Ascending aorta (tissue), 2 donors: ENCODE measurements around the gene FSTL3. TPM values are rescaled to one million over a fixed set of nuclear protein-coding genes. Genes with fewer than 3 reads are reported as not detected.

Experiments used
- DNase-seq, 2 donors: peaks; one replicate each; pipeline ENCODE4 v3.0.0-alpha.2; 2019; ENCODE audit warnings: low spot score in 2 of 2
- H3K27ac ChIP-seq, 2 donors: fragments of 200-600 bp; sonication (generic); one replicate each; pipeline ENCODE4 v1.5.1; 2016 to 2017; ENCODE audit warnings: mild to moderate bottlenecking in 1 of 2
- H3K27me3 ChIP-seq: fragments of 200-600 bp; sonication (generic); one replicate; pipeline ENCODE4 v1.5.1; 2017
- H3K36me3 ChIP-seq, 2 donors: fragments of 200-600 bp; sonication (generic); one replicate each; pipeline ENCODE4 v1.5.1; 2016
- H3K4me1 ChIP-seq, 2 donors: fragments of 200-600 bp; sonication (generic); one replicate each; pipeline ENCODE4 v1.5.1; 2016 to 2017; ENCODE audit warnings: mild to moderate bottlenecking in 1 of 2
- H3K4me3 ChIP-seq, 2 donors: fragments of 200-600 bp; sonication (generic); one replicate each; pipeline ENCODE4 v1.5.1; 2016 to 2017; ENCODE audit warnings: mild to moderate bottlenecking in 1 of 2
- H3K9me3 ChIP-seq, 2 donors: fragments of 200-600 bp; sonication (generic); one replicate each; pipeline ENCODE4 v1.5.1; 2016
- intact Hi-C: fragments of 100-400 bp; cut with DNase I; formaldehyde crosslinking; loops from one replicate; pipeline ENCODE4 v1.15.1; 2023
- total RNA-seq: library from RNA; depleted of rRNA; stranded (reverse); fragments of >200 nt; gene quantifications from one replicate; pipeline ENCODE4 v1.1.0, GENCODE V29; 2016
- TF ChIP-seq, protein P1 (sequence below), 3 experiments: fragments of 200-600 bp in 2 of 3; fragments of 450-650 bp in 1 of 3; sonication (generic) in 2 of 3; IDR thresholded peaks; one replicate each; pipeline ENCODE4 v1.5.1; 2016 to 2019; ENCODE audit warnings: antibody characterized with exemption in 3 of 3, mild to moderate bottlenecking in 1 of 3, moderate library complexity in 1 of 3

FSTL3 gene
- total RNA-seq, 1 donor from 2014 or later: 541 TPM

DNA sequence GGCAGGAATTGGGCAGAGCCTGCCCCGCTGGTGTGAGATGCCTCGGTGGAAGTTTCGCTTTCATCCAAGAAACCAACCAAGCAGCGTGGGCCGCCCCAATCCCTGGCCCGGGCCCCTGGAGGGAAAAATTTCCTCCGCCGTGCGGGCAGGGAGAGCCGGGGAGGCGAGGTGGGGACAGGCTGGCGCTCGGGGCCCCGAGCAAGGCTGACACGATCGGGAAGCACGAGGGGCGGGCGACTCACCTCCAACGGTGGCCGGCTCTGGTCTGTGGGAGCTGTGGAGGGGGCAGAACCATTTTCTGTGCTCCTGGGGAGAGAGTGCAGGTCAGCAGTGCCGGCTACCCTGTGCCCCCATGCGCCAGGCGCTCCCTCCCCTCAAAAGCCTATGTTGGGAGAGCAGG, 24.2 kb upstream of the FSTL3 start:
- intact Hi-C loops: no loop called here
- Histone ChIP-seq H3K36me3 (peaks cover 69 to 75% of the 10 kb centered on the region in 2 donors), H3K27ac (no peak overlapping the region), H3K27me3 (no peaks in the 10 kb centered on the region), H3K4me1 (no peaks in the 10 kb centered on the region), H3K4me3 (no peak overlapping the region), H3K9me3 (no peaks in the 10 kb centered on the region)
- TF ChIP-seq, protein P1, sequence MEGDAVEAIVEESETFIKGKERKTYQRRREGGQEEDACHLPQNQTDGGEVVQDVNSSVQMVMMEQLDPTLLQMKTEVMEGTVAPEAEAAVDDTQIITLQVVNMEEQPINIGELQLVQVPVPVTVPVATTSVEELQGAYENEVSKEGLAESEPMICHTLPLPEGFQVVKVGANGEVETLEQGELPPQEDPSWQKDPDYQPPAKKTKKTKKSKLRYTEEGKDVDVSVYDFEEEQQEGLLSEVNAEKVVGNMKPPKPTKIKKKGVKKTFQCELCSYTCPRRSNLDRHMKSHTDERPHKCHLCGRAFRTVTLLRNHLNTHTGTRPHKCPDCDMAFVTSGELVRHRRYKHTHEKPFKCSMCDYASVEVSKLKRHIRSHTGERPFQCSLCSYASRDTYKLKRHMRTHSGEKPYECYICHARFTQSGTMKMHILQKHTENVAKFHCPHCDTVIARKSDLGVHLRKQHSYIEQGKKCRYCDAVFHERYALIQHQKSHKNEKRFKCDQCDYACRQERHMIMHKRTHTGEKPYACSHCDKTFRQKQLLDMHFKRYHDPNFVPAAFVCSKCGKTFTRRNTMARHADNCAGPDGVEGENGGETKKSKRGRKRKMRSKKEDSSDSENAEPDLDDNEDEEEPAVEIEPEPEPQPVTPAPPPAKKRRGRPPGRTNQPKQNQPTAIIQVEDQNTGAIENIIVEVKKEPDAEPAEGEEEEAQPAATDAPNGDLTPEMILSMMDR (IDR thresholded peaks at IDR 0.05): no peak
- DNase-seq: no peak

DNA sequence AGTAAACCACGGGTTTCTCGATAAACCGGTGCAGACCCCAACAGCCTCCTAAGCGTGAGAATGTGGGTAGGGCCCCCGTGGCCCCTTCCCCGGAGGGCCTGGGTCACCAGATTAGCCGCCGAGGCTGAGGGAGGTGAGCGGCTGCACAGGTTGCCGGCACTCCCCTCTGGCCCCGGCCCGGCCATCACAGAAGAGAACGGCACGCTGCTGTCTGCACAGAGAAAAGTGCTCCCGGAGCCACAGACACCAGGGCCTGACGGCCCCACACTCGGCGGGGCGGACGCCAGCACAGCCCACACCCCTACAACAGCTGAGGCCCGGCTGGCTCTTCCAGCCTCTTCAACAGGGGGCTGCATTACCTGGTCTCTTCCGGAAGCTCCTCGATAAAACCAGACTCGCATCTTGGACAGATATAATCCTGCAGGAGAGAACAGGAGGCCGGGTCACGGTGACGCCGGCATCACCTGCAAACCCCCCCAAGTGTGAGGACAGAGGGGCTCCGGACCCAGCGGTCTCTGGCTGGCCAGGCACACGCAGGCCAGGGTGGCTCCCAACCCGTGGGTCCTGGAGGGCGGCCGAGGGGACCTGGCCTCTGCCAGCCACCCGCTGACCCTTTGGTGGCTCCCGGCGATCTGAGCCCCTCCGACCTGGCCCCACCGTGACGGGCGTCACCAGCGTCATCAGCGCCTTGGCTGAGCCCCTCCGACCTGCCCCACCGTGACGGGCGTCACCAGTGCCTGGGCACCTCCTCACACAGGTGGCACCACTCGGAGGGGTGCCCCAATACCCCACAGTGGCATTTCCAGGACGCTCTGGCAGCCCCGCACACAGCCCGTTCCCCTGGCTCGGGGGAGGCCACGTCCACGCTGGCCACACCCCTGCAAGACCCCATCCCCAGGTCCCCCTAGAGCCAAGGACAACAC, 23.5 kb upstream of the FSTL3 start:
- no peak for DNase-seq
- intact Hi-C loops: no loop called here
- Histone ChIP-seq H3K36me3 (peaks cover 62 to 67% of the 10 kb centered on the region in 2 donors), H3K9me3 (no peaks in the 10 kb centered on the region), H3K27me3 (no peaks in the 10 kb centered on the region), H3K4me1 (no peaks in the 10 kb centered on the region), H3K27ac (no peak overlapping the region), H3K4me3 (no peak overlapping the region)
- TF ChIP-seq, protein P1 (IDR thresholded peaks at IDR 0.05): no peak

DNA sequence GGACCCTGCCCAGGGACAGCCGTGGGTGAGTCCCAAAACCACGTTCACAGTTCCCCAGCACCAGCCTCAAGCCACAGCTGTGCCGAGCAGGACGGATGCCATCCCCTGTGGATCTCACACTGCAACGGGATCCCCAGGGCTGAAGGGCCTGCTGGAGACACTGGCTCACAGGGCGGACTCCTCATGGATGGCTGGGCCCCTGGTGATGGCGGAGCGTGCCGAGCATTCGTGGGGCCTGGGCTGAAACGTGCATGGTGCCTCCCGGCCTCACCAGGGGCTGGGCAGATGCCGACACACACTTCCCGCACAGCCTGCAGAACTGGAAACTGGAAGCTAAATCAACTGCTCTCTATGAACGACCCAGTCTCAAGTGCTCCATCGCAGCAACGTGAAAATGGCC, 22.8 kb upstream of the FSTL3 start:
- no peaks in the 10 kb centered on the region for H3K4me1 ChIP-seq
- intact Hi-C loops: no loop called here
- peaks cover 55 to 60% of the 10 kb centered on the region in 2 donors for H3K36me3 ChIP-seq
- no peak overlapping the region for H3K27ac ChIP-seq
- no peaks in the 10 kb centered on the region for H3K9me3 ChIP-seq
- TF ChIP-seq, protein P1 (IDR thresholded peaks at IDR 0.05): no peak
- H3K27me3 ChIP-seq: no peaks in the 10 kb centered on the region
- DNase-seq: no peak
- no peak overlapping the region for H3K4me3 ChIP-seq

DNA sequence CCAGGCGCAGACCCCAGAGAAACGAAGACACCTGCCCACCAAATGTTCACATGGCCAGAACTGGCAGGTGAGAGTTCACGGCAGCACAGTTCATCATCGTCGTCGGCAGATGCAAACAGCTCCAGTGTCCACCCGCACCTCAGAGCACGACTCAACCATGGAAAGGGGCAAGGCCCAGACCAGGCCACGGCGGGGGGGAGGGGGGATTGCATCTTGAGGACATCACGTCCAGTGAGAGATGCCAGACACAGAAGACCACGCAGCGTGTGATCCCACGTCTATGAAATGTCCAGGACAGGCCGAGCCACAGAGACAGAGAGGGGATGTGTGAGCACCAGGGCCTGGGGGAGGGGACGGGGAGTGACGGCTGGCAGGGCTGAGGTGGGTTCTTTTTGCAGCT, 20.5 kb upstream of the FSTL3 start:
- Histone ChIP-seq H3K9me3 (no peaks in the 10 kb centered on the region), H3K27ac (no peak overlapping the region), H3K4me3 (no peak overlapping the region), H3K4me1 (peaks cover 0 to 7% of the 10 kb centered on the region in 2 donors), H3K36me3 (peaks cover 32 to 41% of the 10 kb centered on the region in 2 donors), H3K27me3 (no peaks in the 10 kb centered on the region)
- TF ChIP-seq, protein P1 (IDR thresholded peaks at IDR 0.05): no peak
- no peak for DNase-seq
- intact Hi-C loops: no loop called here

DNA sequence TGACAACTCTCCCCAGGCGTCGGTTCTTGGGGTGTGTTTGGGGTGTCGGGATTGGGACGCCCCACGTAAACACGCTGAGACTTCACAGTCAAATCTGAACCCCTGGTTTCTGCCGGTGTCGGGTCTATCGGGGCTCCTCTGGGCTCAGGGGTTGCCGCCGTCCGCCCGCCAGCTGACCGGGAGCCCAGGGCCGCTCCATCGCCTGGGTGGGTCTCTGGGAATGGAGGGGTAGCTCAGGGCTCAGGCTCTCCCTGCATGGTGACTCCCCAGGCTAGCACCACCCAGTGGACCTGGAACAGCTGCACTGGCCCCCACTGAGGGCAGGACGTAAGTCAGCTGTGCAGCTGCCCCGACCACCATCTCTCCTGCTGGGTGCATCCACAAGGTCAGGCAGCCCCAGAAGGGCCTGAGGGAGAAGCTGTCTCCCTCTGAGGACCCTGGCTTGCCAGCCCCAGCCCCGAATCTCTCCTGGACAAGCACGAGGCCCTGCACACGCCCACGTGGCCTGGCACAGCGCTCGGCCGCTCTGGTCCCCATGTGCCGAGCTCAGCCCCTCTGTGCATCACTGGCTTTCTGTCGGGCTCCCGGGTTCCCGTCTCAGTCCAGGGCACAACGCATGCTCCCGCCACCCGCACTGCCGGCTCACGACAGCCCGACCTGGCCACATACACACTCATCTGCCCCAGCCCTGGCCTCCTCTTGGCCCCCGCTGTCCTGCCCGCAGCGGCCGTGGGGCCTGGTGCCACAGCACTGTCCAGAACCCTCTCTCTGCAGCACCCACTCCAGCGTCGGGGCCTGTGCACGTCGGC, 19.2 kb upstream of the FSTL3 start:
- Histone ChIP-seq H3K36me3 (peaks cover 20 to 28% of the 10 kb centered on the region in 2 donors), H3K27me3 (no peaks in the 10 kb centered on the region), H3K9me3 (no peaks in the 10 kb centered on the region), H3K4me1 (peaks cover 10 to 19% of the 10 kb centered on the region in 2 donors), H3K27ac (no peak overlapping the region), H3K4me3 (no peak overlapping the region)
- DNase-seq: no peak
- TF ChIP-seq, protein P1 (IDR thresholded peaks at IDR 0.05): no peak
- intact Hi-C loops: no loop called here
